ENCODE data around the gene EXOC6B. TPM values are rescaled to one million over a fixed set of nuclear protein-coding genes. Genes with fewer than 3 reads are reported as not detected.
A peak's percentile ranks its signal among the peaks of the same experiment; 100 is the strongest.

EXOC6B gene
- total RNA-seq, 2 experiments from 2014 or later = 16.9 to 17.5 TPM

DNA sequence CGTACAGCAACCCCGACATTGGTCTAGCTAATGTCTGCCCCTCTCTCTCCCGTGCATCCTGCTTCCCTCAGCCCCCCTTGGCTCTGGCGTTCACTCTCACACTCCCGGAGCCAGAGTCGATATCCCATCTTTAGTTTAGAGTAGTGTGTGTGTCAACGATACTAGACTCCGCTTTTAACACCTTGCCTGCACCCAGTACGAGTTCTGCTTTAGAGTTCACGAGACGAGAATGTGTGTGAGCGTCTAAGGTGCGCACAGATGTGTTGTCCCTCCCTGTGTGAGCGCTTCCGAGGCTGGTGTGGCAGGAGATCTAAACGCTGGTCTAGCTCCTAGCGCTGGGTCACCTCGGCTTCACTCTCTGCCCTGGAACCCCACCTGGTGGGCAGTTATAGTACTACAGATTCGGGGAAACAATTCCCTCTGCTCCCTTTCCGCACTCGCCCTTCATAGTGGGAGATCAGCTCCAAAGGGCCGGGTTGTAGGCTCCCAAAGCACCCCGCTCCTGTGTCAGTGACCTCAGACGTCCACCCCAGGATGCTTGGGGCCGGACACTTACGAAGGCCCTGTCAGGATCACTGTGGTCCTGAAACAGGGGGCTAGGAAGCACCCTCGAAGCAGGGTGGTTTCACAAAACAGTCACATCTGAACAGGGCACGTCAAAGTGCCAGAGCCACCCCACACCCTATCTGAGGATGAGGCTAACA, 675.5 kb downstream of the EXOC6B start:
- DNase-seq = peak; percentile 21 to 64 (median 44)
- no peaks in the 10 kb centered on the region for H3K9me3 Mint-ChIP-seq
- H3K4me1 Mint-ChIP-seq (ENCODE audit: low read depth) = peaks cover 45% of the 10 kb centered on the region
- ChIA-PET POLR2A (no interaction called here), CTCF (interaction anchor here (1.1 to 1.7 kb wide), 2 partner anchors 28 to 226 kb away, joined by 3 to 6 read pairs; no protein-coding TSS in a partner anchor)
- H3K9me3 ChIP-seq (ENCODE audit: control insufficient read depth in 1 of 2, insufficient read depth in 1 of 2, low read length in 2 of 2) = peaks cover 0 to 24% of the 10 kb centered on the region in 2 experiments
- no peak overlapping the region for H3K27ac Mint-ChIP-seq
- ATAC-seq (ENCODE audit: poor library complexity) = peak; percentile 55
- peak overlapping the region; percentile 83 for H3K4me3 Mint-ChIP-seq
- peaks cover 45% of the 10 kb centered on the region for H3K4me1 ChIP-seq (ENCODE audit: insufficient read depth, low read length)
- H3K27me3 ChIP-seq (ENCODE audit: control insufficient read depth in 1 of 2, insufficient read depth in 2 of 2, low read length in 2 of 2) = peaks cover 54 to 70% of the 10 kb centered on the region in 2 experiments
- intact Hi-C loops (cut with DNase I, micrococcal nuclease) = loop anchor here (1.0 to 10.0 kb wide), 4 partner anchors 228 to 603 kb away; no protein-coding TSS in a partner anchor
- peak overlapping the region; percentile 34 for H3K4me3 ChIP-seq (ENCODE audit: low read length)
- peaks cover 84% of the 10 kb centered on the region for H3K27me3 Mint-ChIP-seq
- H3K36me3 Mint-ChIP-seq (ENCODE audit: low read depth) = no peaks in the 10 kb centered on the region
- H3K27ac ChIP-seq (ENCODE audit: low read depth in 1 of 2, low read length in 2 of 2) = no peak overlapping the region
- H3K36me3 ChIP-seq (ENCODE audit: insufficient read depth, low read length) = no peaks in the 10 kb centered on the region
- TF ChIP-seq, protein P1, sequence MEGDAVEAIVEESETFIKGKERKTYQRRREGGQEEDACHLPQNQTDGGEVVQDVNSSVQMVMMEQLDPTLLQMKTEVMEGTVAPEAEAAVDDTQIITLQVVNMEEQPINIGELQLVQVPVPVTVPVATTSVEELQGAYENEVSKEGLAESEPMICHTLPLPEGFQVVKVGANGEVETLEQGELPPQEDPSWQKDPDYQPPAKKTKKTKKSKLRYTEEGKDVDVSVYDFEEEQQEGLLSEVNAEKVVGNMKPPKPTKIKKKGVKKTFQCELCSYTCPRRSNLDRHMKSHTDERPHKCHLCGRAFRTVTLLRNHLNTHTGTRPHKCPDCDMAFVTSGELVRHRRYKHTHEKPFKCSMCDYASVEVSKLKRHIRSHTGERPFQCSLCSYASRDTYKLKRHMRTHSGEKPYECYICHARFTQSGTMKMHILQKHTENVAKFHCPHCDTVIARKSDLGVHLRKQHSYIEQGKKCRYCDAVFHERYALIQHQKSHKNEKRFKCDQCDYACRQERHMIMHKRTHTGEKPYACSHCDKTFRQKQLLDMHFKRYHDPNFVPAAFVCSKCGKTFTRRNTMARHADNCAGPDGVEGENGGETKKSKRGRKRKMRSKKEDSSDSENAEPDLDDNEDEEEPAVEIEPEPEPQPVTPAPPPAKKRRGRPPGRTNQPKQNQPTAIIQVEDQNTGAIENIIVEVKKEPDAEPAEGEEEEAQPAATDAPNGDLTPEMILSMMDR (IDR thresholded peaks at IDR 0.05) = peak; percentile 70

GRCh38 chr2:72149556-72150156, 676.2 kb downstream of the EXOC6B start:
- peak; percentile 57 for ATAC-seq (ENCODE audit: poor library complexity)
- TF ChIP-seq, protein P1 (IDR thresholded peaks at IDR 0.05) = no peak
- ChIA-PET CTCF (interaction anchor here (1.1 to 1.7 kb wide), 2 partner anchors 27 to 226 kb away, joined by 3 to 6 read pairs; no protein-coding TSS in a partner anchor), POLR2A (no interaction called here)
- Mint-ChIP-seq H3K36me3 (ENCODE audit: low read depth) (no peaks in the 10 kb centered on the region), H3K27me3 (peaks cover 82% of the 10 kb centered on the region), H3K9me3 (no peaks in the 10 kb centered on the region), H3K4me1 (ENCODE audit: low read depth) (peaks cover 48% of the 10 kb centered on the region), H3K27ac (no peak overlapping the region), H3K4me3 (peak overlapping the region; percentile 83)
- peaks cover 57 to 76% of the 10 kb centered on the region in 2 experiments for H3K27me3 ChIP-seq (ENCODE audit: control insufficient read depth in 1 of 2, insufficient read depth in 2 of 2, low read length in 2 of 2)
- peak in 3 of 14 experiments; percentile 31 to 43 (median 32) for DNase-seq
- peaks cover 51% of the 10 kb centered on the region for H3K4me1 ChIP-seq (ENCODE audit: insufficient read depth, low read length)
- intact Hi-C loops (cut with DNase I, micrococcal nuclease) = loop anchor here (1.0 to 10.0 kb wide), 4 partner anchors 227 to 602 kb away; no protein-coding TSS in a partner anchor
- H3K36me3 ChIP-seq (ENCODE audit: insufficient read depth, low read length) = no peaks in the 10 kb centered on the region
- H3K27ac ChIP-seq (ENCODE audit: low read depth in 1 of 2, low read length in 2 of 2) = no peak overlapping the region
- H3K9me3 ChIP-seq (ENCODE audit: control insufficient read depth in 1 of 2, insufficient read depth in 1 of 2, low read length in 2 of 2) = peaks cover 0 to 27% of the 10 kb centered on the region in 2 experiments
- peak overlapping the region; percentile 34 for H3K4me3 ChIP-seq (ENCODE audit: low read length)

- intact Hi-C loops (cut with DNase I, micrococcal nuclease) = no loop called here
- Mint-ChIP-seq H3K9me3 (no peaks in the 10 kb centered on the region), H3K27ac (no peak overlapping the region), H3K36me3 (ENCODE audit: low read depth) (no peaks in the 10 kb centered on the region), H3K4me1 (ENCODE audit: low read depth) (peaks cover 48% of the 10 kb centered on the region), H3K4me3 (peak overlapping the region; percentile 88), H3K27me3 (peaks cover 83% of the 10 kb centered on the region)
- POLR2A ChIA-PET = no interaction called here
- peaks cover 59 to 80% of the 10 kb centered on the region in 2 experiments for H3K27me3 ChIP-seq (ENCODE audit: control insufficient read depth in 1 of 2, insufficient read depth in 2 of 2, low read length in 2 of 2)
- peak overlapping the region; percentile 34 for H3K4me3 ChIP-seq (ENCODE audit: low read length)
- no peaks in the 10 kb centered on the region for H3K36me3 ChIP-seq (ENCODE audit: insufficient read depth, low read length)
- no peak overlapping the region for H3K27ac ChIP-seq (ENCODE audit: low read depth in 1 of 2, low read length in 2 of 2)
- TF ChIP-seq, protein P1 (IDR thresholded peaks at IDR 0.05) = no peak
- peak in 2 of 14 experiments; percentile 24 to 33 for DNase-seq
- ATAC-seq (ENCODE audit: poor library complexity) = no peak
- peaks cover 53% of the 10 kb centered on the region for H3K4me1 ChIP-seq (ENCODE audit: insufficient read depth, low read length)
- CTCF ChIA-PET = no interaction called here
- H3K9me3 ChIP-seq (ENCODE audit: control insufficient read depth in 1 of 2, insufficient read depth in 1 of 2, low read length in 2 of 2) = peaks cover 0 to 30% of the 10 kb centered on the region in 2 experiments
Measured at GRCh38 chr2:72148837-72149555, 676.8 kb downstream of the EXOC6B start.
